Rectal smooth muscle tissue (tissue), 1 donor: ENCODE measurements around the gene MRPL10.
"Not testable (repeated sequence)": the region's sequence is repeated elsewhere in the genome, so short reads cannot be mapped to it uniquely, and the experiment has no call there.

Experiments
- H3K27ac ChIP-seq: one replicate; pipeline ENCODE4 v1.7.0; 2013; ENCODE audit warnings: low read depth, low read length, inconsistent platforms
- H3K27me3 ChIP-seq: one replicate; pipeline ENCODE4 v1.7.0; 2013; ENCODE audit warnings: low read length; ENCODE audit not compliant: control insufficient read depth, insufficient read depth
- H3K36me3 ChIP-seq: one replicate; pipeline ENCODE4 v1.7.0; 2013; ENCODE audit warnings: low read length; ENCODE audit not compliant: control insufficient read depth, insufficient read depth
- H3K4me1 ChIP-seq: one replicate; pipeline ENCODE4 v1.7.0; 2013; ENCODE audit warnings: low read length; ENCODE audit not compliant: control insufficient read depth, insufficient read depth
- H3K4me3 ChIP-seq: one replicate; pipeline ENCODE4 v1.7.0; 2013; ENCODE audit warnings: low read length
- H3K9ac ChIP-seq: one replicate; pipeline ENCODE4 v1.7.0; 2013; ENCODE audit warnings: low read length

Gene MRPL10

GRCh38 chr17:47781397-47781796 lies 49.9 kb downstream of the MRPL10 start:
- Histone ChIP-seq H3K4me3 (no peak overlapping the region), H3K9ac (no peak overlapping the region), H3K4me1 (no peaks in the 10 kb centered on the region), H3K27me3 (peaks cover 13% of the 10 kb centered on the region), H3K36me3 (no peaks in the 10 kb centered on the region), H3K27ac (no peak overlapping the region)

- no peak overlapping the region for H3K9ac ChIP-seq
- H3K27me3 ChIP-seq, result peaks cover 13% of the 10 kb centered on the region
- no peak overlapping the region for H3K27ac ChIP-seq
- H3K36me3 ChIP-seq, result no peaks in the 10 kb centered on the region
- no peak overlapping the region for H3K4me3 ChIP-seq
- H3K4me1 ChIP-seq, result no peaks in the 10 kb centered on the region
Measured at GRCh38 chr17:47778184-47778635, 53.1 kb downstream of the MRPL10 start.

GRCh38 chr17:47776330-47777197 lies 54.8 kb downstream of the MRPL10 start:
- H3K36me3 ChIP-seq, result no peaks in the 10 kb centered on the region
- no peak overlapping the region for H3K27ac ChIP-seq
- H3K4me1 ChIP-seq, result no peaks in the 10 kb centered on the region
- H3K27me3 ChIP-seq, result peaks cover 13% of the 10 kb centered on the region
- H3K9ac ChIP-seq, result no peak overlapping the region
- no peak overlapping the region for H3K4me3 ChIP-seq

- Histone ChIP-seq H3K4me3 (no peak overlapping the region), H3K27ac (no peak overlapping the region), H3K27me3 (peaks cover 11% of the 10 kb centered on the region), H3K4me1 (no peaks in the 10 kb centered on the region), H3K9ac (no peak overlapping the region), H3K36me3 (no peaks in the 10 kb centered on the region)
Measured at GRCh38 chr17:47774987-47775580, 56.3 kb downstream of the MRPL10 start.

- Histone ChIP-seq H3K4me3 (no peak overlapping the region), H3K9ac (no peak overlapping the region), H3K27ac (no peak overlapping the region), H3K27me3 (peaks cover 11% of the 10 kb centered on the region), H3K36me3 (no peaks in the 10 kb centered on the region), H3K4me1 (no peaks in the 10 kb centered on the region)
Measured at GRCh38 chr17:47774331-47774730, 57.0 kb downstream of the MRPL10 start.

GRCh38 chr17:47773649-47774048 lies 57.7 kb downstream of the MRPL10 start:
- not testable (repeated sequence) for H3K27ac ChIP-seq, H3K4me1 ChIP-seq, H3K9ac ChIP-seq, H3K36me3 ChIP-seq, H3K4me3 ChIP-seq
- peaks cover 11% of the 10 kb centered on the region for H3K27me3 ChIP-seq
